Measurements from ENCODE around the gene ESYT3. TPM values are rescaled to one million over a fixed set of nuclear protein-coding genes. Genes with fewer than 3 reads are reported as not detected.

Gene ESYT3
- total RNA-seq, 1 experiment from 2014 or later, result 6.3 TPM

DNA sequence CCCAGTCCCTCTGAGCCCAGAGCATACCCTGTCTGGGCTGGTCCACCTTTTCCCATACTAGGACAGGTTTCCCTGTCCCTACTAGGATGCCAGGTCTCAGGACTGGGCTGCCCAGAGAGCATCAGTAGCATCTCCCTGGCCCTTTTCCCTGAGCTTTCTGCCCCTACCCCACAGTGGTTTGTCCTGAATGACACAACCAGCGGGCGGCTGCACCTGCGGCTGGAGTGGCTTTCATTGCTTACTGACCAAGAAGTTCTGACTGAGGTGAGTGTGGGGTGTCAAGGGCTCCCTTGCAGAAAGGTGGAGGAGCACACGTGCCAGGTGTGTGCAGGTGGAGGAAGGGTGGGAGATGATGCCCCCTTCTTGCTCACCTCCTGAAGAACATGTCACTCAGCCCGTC lies 33.5 kb downstream of the ESYT3 start:
- H3K4me2 ChIP-seq (ENCODE audit: insufficient read depth, insufficient read length, low read length), result no peak overlapping the region
- H2BK20ac ChIP-seq (ENCODE audit: low read depth, low read length, poor library complexity, severe bottlenecking), result no peak overlapping the region
- TF ChIP-seq, protein P1, sequence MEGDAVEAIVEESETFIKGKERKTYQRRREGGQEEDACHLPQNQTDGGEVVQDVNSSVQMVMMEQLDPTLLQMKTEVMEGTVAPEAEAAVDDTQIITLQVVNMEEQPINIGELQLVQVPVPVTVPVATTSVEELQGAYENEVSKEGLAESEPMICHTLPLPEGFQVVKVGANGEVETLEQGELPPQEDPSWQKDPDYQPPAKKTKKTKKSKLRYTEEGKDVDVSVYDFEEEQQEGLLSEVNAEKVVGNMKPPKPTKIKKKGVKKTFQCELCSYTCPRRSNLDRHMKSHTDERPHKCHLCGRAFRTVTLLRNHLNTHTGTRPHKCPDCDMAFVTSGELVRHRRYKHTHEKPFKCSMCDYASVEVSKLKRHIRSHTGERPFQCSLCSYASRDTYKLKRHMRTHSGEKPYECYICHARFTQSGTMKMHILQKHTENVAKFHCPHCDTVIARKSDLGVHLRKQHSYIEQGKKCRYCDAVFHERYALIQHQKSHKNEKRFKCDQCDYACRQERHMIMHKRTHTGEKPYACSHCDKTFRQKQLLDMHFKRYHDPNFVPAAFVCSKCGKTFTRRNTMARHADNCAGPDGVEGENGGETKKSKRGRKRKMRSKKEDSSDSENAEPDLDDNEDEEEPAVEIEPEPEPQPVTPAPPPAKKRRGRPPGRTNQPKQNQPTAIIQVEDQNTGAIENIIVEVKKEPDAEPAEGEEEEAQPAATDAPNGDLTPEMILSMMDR (conservative IDR thresholded peaks at IDR 0.05), result no peak

More for the DNA sequence above, 33.5 kb downstream of the ESYT3 start:
- Histone ChIP-seq H2AFZ (ENCODE audit: low read length) (no peak overlapping the region), H3K14ac (ENCODE audit: insufficient read depth, low read length) (no peak overlapping the region), H3K79me1 (ENCODE audit: insufficient read depth, low read depth, low read length, poor library complexity, severe bottlenecking) (no peaks in the 10 kb centered on the region), H3K79me2 (ENCODE audit: insufficient read depth, low read length) (no peaks in the 10 kb centered on the region), H3K56ac (ENCODE audit: insufficient read length, low read depth, low read length) (no peak overlapping the region), H4K20me1 (ENCODE audit: control insufficient read depth, insufficient read depth, insufficient read length) (no peaks in the 10 kb centered on the region), H3K23ac (ENCODE audit: insufficient read length, low read depth, low read length) (no peak overlapping the region), H3K27ac (ENCODE audit: insufficient read length, low read depth, low read length) (no peak overlapping the region), H3K18ac (ENCODE audit: insufficient read length, low read depth, low read length) (no peak overlapping the region), H2AK5ac (ENCODE audit: insufficient read length, low read length) (no peak overlapping the region), H3T11ph (ENCODE audit: low read length) (no peak overlapping the region), H3K9ac (ENCODE audit: extremely low read depth, insufficient read length, low read length) (no peak overlapping the region), H3K27me3 (ENCODE audit: insufficient read depth, low read length) (no peaks in the 10 kb centered on the region), H3K4me1 (ENCODE audit: insufficient read depth, low read length) (no peaks in the 10 kb centered on the region), H2BK120ac (ENCODE audit: low read depth, low read length, poor library complexity, severe bottlenecking) (no peak overlapping the region), H2BK15ac (ENCODE audit: low read depth, low read length) (no peak overlapping the region), H2BK5ac (ENCODE audit: insufficient read length, low read length) (no peak overlapping the region), H2BK12ac (ENCODE audit: insufficient read length, low read depth, low read length) (no peak overlapping the region), H3K9me3 (ENCODE audit: control insufficient read depth, low read depth, low read length) (no peaks in the 10 kb centered on the region), H4K8ac (replicated peaks; ENCODE audit: insufficient read length, low read depth, low read length) (no peak overlapping the region), H4K5ac (ENCODE audit: insufficient read length, low read depth, low read length) (no peak overlapping the region), H3K23me2 (ENCODE audit: insufficient read length, low read depth, low read length, poor library complexity, severe bottlenecking) (peaks cover 2% of the 10 kb centered on the region), H4K91ac (ENCODE audit: insufficient read length, low read depth, low read length) (no peak overlapping the region), H3K4ac (ENCODE audit: low read depth, low read length) (no peak overlapping the region)
- peaks cover 5 to 6% of the 10 kb centered on the region in 2 experiments; a peak in 3 of 4 replicates for H3K4me1 Mint-ChIP-seq
- peak; percentile 15 for DNase-seq
- no CpG with 5 or more reads among the region's 5 CpGs for WGBS (ENCODE audit: extremely low coverage, insufficient read length, low lambda C conversion rate)
- peaks cover 0 to 8% (median 2%) of the 10 kb centered on the region in 3 experiments; a peak in 4 of 7 replicates for H3K36me3 Mint-ChIP-seq (ENCODE audit: insufficient read depth in 1 of 3, low read depth in 3 of 3)
- H3K4me3 Mint-ChIP-seq, result no peak overlapping the region
- H3K27me3 Mint-ChIP-seq (ENCODE audit: low read depth), result no peaks in the 10 kb centered on the region
- no peak overlapping the region for H3K27ac Mint-ChIP-seq
- no peaks in the 10 kb centered on the region; a peak in 1 of 5 replicates for H3K9me3 Mint-ChIP-seq
